ENCODE results near the gene GPX2. TPM values are rescaled to one million over a fixed set of nuclear protein-coding genes. Genes with fewer than 3 reads are reported as not detected.

Gene GPX2
- not detected for polyA plus RNA-seq (2012; ENCODE audit: low read depth, missing spikeins)

DNA sequence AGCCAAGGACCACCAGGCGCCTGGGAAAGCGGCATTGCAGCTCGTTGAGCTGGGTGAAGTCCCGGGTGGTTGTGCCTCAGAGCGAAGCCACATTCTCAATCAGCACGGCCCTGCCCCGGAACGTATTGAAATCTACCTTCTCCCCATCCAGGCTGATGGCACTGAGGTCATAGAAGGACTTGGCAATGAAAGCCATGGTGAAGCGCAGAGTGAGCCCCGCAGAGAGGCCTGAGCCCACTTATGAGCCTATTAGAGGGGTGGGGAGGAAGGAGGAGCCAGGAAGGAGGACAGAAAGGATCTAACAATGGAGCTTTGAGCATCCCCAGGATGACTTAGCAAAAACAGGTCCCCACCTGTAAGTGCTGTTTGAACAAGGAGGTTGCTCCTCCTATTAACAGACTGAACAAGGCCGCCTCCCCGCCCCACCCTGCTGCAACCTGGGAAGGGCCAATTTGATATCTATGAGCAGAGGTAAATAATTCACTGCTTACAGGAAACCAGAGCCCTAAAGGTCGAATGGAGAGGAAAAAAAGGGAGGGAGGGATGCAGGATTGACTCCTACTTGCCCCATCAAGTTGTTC lies at the start of gene GPX2:
Gene GPX2, minus strand, starts transcription at position 215 of the 581 bp plus-strand sequence. Its CDS starts 19 bp downstream, at position 196.
- TF ChIP-seq TAF1 (IDR thresholded peaks at IDR 0.05; ENCODE audit: low read depth, low read length) = no peak

DNA sequence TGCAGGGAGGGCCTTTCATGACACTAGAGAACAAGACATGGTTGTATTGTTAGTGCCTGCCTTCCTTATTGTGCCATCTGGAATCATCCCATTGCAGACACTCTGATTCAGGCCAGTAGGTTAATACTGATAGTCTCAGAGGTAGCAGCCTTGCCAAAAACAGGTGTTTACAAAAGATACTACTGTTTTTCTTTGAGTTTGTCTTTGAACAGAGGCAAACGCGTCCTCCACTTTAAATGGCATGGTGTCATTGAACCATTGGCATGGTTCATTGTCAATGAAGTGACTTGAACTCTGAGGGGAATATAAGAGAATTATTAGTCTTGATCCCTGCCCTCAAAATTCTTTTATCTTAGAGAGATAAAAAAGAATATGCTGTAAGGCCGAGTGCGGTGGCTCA lies 48.4 kb upstream of the GPX2 start:
- DNase-seq (ENCODE audit: insufficient read length, low spot score) = no peak
- FAIRE-seq = no peak
- TF ChIP-seq POLR2A (IDR thresholded peaks at IDR 0.05; ENCODE audit: low read depth, low read length) (no peak), TAF1 (IDR thresholded peaks at IDR 0.05; ENCODE audit: low read depth, low read length) (no peak), POU2F2 (IDR thresholded peaks at IDR 0.05; ENCODE audit: low read depth, low read length) (no peak), POLR2AphosphoS5 (IDR thresholded peaks at IDR 0.05; ENCODE audit: low read depth, low read length) (no peak)

More for the DNA sequence above, at the start of gene GPX2:
- DNase-seq (ENCODE audit: insufficient read length, low spot score) (no peak), FAIRE-seq (no peak)

DNA sequence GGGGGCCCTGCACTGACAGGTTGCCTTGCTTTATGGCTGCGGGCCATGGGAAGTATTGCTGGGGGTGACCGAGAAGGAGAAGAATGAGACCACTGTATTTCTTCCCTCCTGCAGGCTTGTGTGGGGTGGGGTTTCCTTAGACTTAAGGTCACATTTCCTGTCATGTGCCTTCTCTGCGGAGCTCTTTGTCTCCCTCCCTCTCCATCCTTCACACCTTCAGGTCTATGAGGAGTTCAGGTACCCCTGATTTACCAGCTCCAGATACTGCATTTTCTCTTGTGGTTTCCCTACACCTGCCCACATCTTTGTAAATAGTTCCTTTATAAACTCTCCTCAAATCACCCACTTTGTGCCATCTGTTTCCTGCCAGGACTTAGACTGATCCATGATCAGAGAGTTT lies 47.8 kb upstream of the GPX2 start:
- FAIRE-seq = no peak
- no peak for DNase-seq (ENCODE audit: insufficient read length, low spot score)
- TF ChIP-seq SPI1 (IDR thresholded peaks at IDR 0.05; ENCODE audit: low read depth, low read length) (no peak), POLR2A (IDR thresholded peaks at IDR 0.05; ENCODE audit: low read depth, low read length) (no peak), PAX5 (IDR thresholded peaks at IDR 0.05; ENCODE audit: insufficient read depth, low read length, severe bottlenecking) (no peak), POU2F2 (IDR thresholded peaks at IDR 0.05; ENCODE audit: low read depth, low read length) (no peak), POLR2AphosphoS5 (IDR thresholded peaks at IDR 0.05; ENCODE audit: low read depth, low read length) (no peak), TAF1 (IDR thresholded peaks at IDR 0.05; ENCODE audit: low read depth, low read length) (no peak)

DNA sequence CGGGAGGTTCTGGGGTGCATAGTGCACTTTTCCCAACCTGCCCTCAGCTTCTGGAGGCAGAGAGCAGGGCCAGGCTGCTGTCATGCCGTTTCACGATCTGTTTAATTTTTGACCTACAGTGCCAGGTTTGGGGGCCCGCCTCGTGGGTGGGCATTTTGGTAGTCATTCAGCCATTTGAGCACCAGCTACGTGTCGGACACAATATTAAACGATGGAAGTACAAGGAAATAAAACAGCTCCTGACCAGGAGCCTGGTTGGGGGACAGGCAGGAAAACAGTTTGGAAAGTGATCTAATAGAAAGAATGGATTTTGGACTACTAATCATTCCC lies 44.9 kb upstream of the GPX2 start:
- DNase-seq (ENCODE audit: insufficient read length, low spot score) (no peak), FAIRE-seq (peak; percentile 16)

DNA sequence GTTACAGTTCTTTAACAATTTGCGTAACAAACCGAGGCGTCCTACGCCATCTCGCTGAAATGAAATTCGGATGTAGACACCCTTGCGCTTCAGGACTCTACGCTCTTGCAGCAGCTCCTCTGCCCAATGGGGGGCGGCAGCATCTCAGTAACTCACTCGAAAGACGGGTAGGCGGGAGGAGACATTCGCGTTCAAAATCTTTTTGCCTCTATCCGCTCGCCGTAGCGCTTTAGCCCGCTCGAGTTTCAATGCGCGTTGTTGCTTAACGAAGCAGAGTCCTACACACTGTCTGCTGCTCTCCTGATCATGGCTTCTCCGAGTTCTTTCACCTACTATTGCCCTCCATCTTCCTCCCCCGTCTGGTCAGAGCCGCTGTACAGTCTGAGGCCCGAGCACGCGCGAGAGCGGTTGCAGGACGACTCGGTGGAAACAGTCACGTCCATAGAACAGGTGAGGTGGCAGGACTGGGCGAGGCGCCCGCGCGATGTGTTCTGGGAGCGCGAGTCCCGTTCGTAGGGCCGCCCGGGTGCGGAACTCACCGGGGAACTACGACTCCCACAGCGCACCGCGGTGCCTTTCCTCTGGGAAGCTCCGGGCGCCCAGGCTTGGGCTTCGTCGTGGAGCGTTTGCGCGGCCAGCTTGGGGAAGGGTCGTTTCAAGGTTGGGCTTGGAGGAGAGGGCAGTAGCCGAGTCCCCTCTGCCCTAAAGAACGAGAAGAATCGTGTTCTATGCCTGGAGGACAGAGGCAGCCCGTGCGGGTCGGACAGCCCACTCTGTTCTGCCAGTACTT lies 44.3 kb upstream of the GPX2 start, which contains the start of gene FNTB:
Gene FNTB, plus strand, starts transcription at position 248 of the 790 bp plus-strand sequence. Its CDS starts 59 bp downstream, at position 307.
- peak; percentile 84 for DNase-seq (ENCODE audit: insufficient read length, low spot score)
- TF ChIP-seq POU2F2 (IDR thresholded peaks at IDR 0.05; ENCODE audit: low read depth, low read length) (no peak), POLR2A (IDR thresholded peaks at IDR 0.05; ENCODE audit: low read depth, low read length) (peak; percentile 67), POLR2AphosphoS5 (IDR thresholded peaks at IDR 0.05; ENCODE audit: low read depth, low read length) (peak; percentile 73), TAF1 (IDR thresholded peaks at IDR 0.05; ENCODE audit: low read depth, low read length) (no peak; the same call in 1 of the 2 replicates), PAX5 (IDR thresholded peaks at IDR 0.05; ENCODE audit: insufficient read depth, low read length, severe bottlenecking) (no peak), SPI1 (IDR thresholded peaks at IDR 0.05; ENCODE audit: low read depth, low read length) (peak; percentile 52)
- FAIRE-seq = peak; percentile 98

More for the DNA sequence above, 44.9 kb upstream of the GPX2 start:
- TF ChIP-seq PAX5 (IDR thresholded peaks at IDR 0.05; ENCODE audit: insufficient read depth, low read length, severe bottlenecking) (no peak), SPI1 (IDR thresholded peaks at IDR 0.05; ENCODE audit: low read depth, low read length) (no peak), POLR2A (IDR thresholded peaks at IDR 0.05; ENCODE audit: low read depth, low read length) (no peak), POLR2AphosphoS5 (IDR thresholded peaks at IDR 0.05; ENCODE audit: low read depth, low read length) (no peak), POU2F2 (IDR thresholded peaks at IDR 0.05; ENCODE audit: low read depth, low read length) (no peak), TAF1 (IDR thresholded peaks at IDR 0.05; ENCODE audit: low read depth, low read length) (no peak)

DNA sequence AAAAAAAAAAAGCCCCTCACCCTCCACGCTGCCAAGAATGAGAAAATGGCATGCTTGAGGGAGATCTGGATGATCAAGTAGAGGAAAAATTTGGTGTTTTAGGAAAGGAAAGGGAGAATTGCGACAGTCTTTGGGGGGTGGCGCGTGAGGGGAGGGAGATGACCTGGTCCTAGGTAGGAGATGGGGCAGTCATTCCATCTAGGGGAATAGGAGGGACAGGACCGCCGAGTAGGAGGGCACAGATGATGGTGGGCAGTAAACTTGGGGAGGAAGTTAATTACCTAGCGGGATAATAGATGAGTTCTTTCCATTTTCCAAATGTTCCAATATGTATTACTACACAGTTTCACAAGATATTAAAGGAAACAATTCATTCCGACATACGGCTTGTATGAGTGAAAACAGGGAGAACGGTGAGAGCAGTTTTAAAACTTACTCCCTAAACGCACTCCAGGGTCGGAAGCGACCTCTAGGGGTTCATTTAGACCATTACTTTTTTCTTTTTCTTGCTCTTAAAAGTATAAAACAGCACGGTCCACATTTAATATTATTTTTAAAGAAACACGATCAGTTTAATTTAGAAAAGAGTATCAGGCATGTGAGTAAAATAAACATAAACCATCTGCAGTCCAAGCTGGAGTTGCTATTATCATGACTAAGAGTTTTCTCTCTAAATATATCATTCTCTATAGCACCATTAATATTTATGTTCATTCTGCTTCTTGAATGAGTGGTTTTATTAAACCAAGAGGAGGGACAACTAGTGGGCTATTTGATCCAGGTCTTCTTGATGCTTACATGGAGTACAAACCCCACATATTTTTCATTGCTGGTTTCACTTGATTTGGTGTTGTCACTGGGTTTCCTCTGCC lies 41.1 kb upstream of the GPX2 start:
- DNase-seq (ENCODE audit: insufficient read length, low spot score) (no peak), FAIRE-seq (no peak)
- no peak for TF ChIP-seq POLR2A (IDR thresholded peaks at IDR 0.05; ENCODE audit: low read depth, low read length)
- TF ChIP-seq POU2F2 (IDR thresholded peaks at IDR 0.05; ENCODE audit: low read depth, low read length) = no peak
- TF ChIP-seq SPI1 (IDR thresholded peaks at IDR 0.05; ENCODE audit: low read depth, low read length) = no peak
- no peak for TF ChIP-seq TAF1 (IDR thresholded peaks at IDR 0.05; ENCODE audit: low read depth, low read length)
- no peak for TF ChIP-seq POLR2AphosphoS5 (IDR thresholded peaks at IDR 0.05; ENCODE audit: low read depth, low read length)
- no peak for TF ChIP-seq PAX5 (IDR thresholded peaks at IDR 0.05; ENCODE audit: insufficient read depth, low read length, severe bottlenecking)

DNA sequence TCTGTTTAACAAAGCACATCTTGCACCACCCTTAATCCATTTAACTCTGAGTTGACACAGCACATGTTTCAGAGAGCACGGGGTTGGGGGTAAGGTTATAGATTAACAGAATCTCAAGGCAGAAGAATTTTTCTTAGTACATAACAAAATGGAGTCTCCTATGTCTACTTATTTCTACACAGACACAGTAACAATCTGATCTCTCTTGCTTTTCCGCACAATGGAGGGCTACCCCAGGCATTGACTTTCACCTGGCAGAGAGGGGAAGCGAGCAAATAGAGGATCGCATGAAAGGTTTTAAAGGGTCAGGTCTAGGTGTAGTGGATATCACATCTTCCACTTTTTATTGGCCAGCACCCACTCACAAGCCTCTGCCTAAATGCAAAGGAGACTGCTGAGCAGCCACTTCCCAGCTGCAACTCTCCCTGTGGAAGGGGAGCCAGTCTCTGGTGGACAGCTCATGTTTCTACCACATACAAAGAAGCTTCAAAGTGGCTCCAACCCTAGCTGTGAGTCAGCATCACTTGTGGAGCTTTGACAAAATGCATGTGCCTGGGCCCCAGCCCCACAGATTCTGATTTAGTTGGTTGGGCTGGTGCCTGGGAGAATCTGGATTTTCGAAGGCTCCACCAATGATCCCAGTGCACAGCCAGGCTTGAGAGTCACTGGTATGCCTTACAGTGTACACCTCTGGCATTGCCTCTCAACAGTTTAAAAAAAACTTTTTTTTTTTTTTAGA lies 37.0 kb upstream of the GPX2 start:
- FAIRE-seq (no peak), DNase-seq (ENCODE audit: insufficient read length, low spot score) (no peak)
- TF ChIP-seq POLR2AphosphoS5 (IDR thresholded peaks at IDR 0.05; ENCODE audit: low read depth, low read length) (no peak), POU2F2 (IDR thresholded peaks at IDR 0.05; ENCODE audit: low read depth, low read length) (no peak), POLR2A (IDR thresholded peaks at IDR 0.05; ENCODE audit: low read depth, low read length) (no peak), SPI1 (IDR thresholded peaks at IDR 0.05; ENCODE audit: low read depth, low read length) (no peak), TAF1 (IDR thresholded peaks at IDR 0.05; ENCODE audit: low read depth, low read length) (no peak), PAX5 (IDR thresholded peaks at IDR 0.05; ENCODE audit: insufficient read depth, low read length, severe bottlenecking) (no peak)

DNA sequence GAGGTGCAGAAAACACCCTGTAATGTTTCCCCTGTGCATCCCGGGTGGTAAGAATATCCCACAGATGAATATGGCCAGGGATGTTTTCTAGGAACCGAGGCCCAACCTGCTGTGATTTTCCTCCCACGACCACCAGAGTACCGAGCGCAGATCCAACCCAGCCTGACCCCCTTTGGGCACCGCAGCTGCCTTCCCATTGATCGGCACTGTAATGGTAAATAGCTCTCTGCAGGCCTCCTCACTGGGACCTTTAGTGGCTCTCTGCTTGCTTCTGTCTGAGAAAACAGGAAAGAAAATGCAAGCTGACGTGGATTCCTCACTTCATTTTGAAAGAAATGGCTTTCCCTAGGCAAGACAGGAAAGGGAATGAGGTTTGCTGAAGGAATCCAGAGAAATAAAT lies 32.0 kb upstream of the GPX2 start:
- TF ChIP-seq POLR2AphosphoS5 (IDR thresholded peaks at IDR 0.05; ENCODE audit: low read depth, low read length) = no peak
- TF ChIP-seq PAX5 (IDR thresholded peaks at IDR 0.05; ENCODE audit: insufficient read depth, low read length, severe bottlenecking) = no peak
- no peak for TF ChIP-seq POLR2A (IDR thresholded peaks at IDR 0.05; ENCODE audit: low read depth, low read length)
- no peak for TF ChIP-seq SPI1 (IDR thresholded peaks at IDR 0.05; ENCODE audit: low read depth, low read length)
- no peak for TF ChIP-seq POU2F2 (IDR thresholded peaks at IDR 0.05; ENCODE audit: low read depth, low read length)
- TF ChIP-seq TAF1 (IDR thresholded peaks at IDR 0.05; ENCODE audit: low read depth, low read length) = no peak
- FAIRE-seq = no peak
- DNase-seq (ENCODE audit: insufficient read length, low spot score) = no peak

Measured in GM12891 (cell line).